HG03066 (cell line): ENCODE results near the gene CMTM8.
A peak's percentile ranks its signal among the peaks of the same experiment; 100 is the strongest.

Experiments used
- ATAC-seq: cut with Tn5 transposase; IDR thresholded peaks from one replicate; pipeline ENCODE4 v1.9.1; 2021; ENCODE audit warnings: low read depth; ENCODE audit not compliant: unreplicated experiment

The CMTM8 gene

DNA sequence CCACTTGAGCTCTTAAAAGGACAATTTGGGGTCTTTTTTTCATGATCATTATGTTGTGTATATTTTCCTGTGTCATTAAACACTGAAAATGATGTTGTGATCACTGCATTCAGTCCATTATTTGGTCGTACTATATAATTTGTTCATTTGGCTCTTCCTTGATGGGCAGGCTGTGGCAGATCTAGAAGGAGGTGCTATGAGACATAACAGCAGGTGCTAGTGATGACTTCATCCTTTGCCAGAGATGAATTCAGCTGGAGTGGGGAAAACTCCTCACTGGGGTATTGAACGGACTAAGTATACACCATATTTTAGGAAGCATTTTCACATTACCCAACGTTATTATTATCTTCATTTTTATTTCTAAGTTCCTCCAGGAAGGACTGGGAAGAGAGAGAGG is 165.2 kb downstream of the CMTM8 start:
- no peak for ATAC-seq

DNA sequence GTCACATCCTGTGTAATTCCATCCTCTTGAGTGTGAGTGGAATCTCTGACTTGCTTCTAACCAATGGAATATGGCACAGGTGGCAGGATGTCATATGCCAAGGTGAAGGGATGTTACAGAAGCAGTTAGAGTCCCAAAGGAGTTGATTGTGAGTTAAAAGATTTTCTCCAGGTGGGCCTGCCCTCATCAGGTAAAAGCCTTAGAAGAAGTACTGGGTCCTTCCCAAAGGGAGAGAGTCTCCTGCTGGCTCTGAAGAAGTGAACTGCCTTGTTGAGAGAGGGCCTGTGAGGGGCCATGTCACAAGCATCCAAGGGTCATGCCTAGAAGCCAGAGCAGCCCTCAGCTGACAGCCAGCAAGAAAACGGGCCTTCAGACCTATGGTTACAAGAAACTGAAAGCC is 166.2 kb downstream of the CMTM8 start:
- no peak for ATAC-seq

DNA sequence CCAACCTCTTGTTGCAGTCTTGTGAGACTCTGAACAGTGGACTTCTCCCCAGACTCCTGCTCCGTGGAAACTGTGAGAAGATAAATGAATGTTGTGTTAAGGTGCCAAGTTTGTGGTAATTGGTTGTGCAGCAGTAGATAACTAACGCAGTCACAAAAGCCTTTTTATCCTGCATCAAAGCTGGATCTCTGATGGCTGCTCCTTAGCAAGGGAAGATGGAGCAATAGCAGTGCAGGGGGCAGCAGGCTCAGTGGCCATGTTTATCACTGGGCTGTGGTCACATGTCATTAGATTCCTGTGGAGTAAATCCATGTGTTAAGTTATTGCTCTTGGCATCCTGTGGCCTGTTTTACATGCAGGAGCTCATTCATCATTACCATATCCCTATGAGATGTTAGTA is 166.7 kb downstream of the CMTM8 start:
- no peak for ATAC-seq

DNA sequence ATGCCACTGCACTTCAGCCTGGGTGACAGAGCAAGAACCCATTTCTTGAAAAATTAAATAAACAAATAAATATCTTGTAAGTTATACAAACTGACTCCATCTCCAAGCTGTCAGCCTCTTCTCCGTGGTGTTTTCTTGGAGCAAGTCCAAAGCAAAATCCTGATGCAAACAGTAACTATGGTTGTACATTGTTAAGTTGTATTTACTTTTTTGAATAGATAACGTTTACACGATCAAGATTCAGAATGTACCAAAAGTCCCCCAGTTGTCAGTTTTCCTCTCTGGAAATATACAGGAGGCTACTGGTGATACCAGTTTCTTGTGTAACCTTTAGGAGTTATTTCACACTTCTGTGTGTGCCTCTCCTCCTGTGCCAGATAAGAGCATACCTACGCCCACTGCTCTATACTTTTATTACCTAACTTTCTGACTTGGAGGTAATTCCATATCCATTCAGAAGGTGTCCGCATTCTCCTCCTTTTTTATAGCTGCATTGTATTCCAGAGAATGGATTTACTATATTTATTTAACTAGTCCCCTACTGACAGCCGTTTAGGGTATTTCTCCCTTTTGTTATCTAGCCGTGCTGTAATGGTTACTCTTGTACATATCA is 167.3 kb downstream of the CMTM8 start:
- ATAC-seq: no peak

DNA sequence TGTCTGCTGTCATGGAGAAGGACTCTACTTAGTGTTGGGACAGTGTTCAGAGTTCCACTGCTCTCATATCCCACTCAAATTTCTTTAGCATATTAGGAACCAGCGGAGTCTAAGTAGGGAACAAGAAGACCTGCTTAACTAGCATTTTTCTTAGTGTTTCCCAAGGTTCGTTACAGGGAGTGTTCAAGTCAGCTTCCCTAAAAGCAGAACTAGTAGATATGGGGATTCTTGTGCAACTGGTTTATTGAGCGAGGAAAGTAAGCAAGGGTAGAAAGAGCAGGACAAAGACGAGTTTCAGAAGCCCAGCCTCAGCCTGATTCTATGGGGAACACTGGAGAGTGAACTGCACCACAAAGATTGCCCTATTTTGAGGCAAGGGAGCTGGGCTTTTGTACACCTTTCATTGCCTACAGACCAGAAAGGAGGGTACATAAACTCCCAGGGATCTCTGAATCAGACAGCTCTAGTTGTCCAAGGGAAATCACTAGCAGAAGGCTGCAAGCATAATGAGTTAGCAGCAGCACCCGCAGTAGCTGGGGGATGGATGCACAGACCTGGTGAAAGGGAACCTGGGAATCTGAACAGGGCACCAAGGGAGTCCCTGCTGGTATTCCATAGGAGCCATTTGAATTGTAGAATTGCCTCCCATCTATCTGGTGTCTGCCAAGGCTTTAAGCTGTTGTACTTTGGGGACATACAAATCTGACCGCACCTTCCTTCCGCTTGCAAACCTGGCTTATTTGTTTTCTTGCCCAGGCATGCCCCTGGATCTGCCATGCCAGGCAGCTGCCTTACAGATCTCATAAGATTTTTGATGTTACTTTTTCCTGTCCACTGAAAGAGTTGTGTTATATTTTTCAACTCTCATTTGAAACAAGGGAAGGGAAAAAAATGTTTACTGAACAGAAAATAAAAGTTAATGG is 168.3 kb downstream of the CMTM8 start:
- no peak for ATAC-seq

DNA sequence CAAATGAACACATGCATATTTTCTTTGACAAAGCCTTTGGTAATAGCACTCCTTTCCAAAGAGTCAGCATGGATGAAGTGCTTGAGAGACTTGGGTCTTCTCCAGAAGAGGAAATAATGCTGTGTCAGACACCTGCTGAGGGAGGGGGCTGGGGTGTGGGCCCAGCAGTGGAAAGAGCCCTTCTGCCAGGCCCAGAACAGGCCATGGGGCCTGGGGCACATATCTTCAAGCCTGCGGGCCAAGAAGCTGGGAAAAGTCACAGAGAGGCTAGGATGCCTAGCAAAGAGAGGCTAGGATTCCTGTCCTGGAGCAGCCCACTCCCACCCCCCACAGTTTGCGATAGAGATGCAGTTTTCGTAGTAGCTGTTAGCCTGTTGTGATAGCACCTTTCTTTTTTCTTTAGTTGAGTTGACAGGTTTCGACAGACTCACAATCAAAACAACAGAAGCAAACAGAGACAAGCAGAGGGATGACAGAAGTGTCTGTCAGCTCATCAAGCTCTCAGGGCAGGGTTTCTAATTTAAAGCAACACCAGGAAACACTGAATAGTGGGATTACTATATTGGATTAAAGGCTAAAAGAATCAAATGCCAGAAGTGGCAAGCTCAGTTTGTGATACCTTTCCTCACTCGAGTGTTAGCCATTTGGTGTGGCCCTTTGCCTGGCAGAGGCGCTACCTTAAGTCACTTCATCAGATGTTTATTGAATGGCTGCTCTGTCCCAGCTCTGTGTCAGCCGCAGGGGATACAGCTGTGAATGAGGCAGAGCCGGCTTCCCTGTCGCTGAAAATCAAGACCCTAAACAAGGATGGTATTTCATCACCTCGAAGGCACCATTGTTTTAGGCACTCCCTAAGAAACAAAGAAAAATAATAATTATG is 172.1 kb downstream of the CMTM8 start:
- no peak for ATAC-seq

DNA sequence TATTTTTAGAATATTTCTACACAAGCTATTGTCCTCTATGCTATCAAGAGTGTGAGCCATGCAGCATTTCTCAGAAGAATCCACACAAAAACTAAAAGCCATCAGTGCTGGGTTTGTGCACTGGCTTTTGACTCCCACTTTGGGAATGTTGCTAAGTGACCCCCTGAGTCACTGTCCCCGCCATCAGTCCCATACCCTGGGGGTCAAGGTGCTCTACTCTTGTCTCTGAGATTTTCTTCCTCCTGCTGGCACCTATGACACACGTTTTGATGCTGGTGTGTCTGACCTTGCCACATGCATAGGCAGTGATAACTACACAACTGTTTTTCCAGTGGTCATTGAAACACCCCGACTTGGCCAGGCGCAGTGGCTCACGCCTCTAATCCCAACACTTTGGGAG is 173.0 kb downstream of the CMTM8 start:
- ATAC-seq: no peak

DNA sequence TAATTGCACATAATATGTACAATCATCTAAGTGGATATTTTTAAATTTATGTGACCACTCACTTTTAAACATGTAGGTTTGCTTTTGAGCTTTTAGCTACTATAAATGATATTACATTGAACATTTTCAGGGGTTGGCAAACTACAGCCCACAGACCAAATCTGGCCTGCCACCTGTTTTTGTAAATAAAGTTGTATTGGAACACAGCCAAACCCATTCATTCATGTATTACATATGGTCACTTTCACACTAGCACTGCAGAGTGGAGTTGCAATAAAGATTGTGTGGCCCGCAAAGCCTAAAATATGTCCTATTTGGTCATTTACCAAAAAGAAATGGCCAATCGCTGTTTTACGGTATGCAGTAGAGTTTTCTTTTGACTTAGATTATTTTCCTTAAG is 174.4 kb downstream of the CMTM8 start:
- no peak for ATAC-seq

DNA sequence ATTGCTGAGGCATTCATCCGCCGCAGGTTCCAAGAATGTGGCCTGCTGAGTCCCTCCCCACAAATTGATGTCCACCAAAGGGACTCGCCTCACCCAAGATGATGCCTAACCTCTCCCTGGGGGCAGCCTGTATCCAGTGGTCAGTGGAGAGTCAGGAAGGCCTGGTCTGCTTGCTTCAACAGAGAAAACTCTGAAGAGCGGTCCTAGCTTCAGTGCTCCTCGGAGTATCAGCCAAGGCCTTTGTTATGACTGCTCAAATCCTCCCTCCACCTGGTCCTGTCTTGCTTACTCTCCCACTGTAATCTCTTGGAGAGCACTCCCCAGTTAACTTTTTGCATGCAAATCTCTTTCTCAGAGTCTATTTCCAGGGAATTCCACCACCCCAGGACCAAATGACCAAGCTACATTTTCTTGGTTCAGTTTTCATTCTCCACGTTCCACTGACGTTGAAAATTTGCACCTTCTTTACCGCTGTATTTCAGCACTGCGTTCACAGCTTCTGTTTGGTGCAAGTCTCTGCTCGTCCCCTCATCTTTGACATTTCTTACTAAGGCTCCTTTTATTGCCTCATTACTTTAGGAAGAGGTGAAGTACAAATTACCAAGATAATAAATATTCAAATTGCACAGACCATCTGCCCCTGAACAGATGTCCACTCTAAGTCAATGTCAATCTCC is 175.5 kb downstream of the CMTM8 start:
- no peak for ATAC-seq

DNA sequence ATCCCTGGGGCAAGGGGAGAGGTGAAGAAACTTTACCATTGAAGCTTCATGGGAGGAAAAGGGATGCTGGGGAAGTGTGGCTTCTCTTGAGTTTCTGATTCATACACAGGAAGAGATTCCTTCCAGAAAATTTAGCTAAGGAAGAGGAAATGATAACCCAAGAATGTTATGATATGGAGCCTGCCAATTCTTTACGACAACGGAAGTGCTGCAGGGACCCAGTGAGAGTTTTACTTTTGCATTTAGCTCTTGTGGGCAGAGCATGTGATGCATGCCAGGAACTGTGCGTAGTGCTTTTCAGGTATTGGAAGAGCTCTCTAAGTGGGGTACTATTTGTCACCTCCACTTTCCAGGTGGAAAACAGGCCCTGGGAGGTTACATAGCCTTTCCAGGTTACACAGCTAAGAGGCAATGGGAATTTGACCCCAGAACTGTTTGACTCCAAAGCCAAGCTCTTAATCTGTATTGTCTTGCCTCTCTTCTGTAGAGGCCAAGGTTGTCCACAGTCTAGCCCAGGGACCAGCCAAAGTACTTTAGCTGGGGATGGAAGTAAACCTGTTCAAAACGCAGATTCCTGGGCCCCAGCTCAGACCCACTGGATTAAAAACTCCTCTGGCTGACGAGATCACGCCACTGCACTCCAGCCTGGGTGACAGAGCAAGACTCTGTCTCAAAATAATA is 176.2 kb downstream of the CMTM8 start:
- peak; percentile 73 for ATAC-seq

DNA sequence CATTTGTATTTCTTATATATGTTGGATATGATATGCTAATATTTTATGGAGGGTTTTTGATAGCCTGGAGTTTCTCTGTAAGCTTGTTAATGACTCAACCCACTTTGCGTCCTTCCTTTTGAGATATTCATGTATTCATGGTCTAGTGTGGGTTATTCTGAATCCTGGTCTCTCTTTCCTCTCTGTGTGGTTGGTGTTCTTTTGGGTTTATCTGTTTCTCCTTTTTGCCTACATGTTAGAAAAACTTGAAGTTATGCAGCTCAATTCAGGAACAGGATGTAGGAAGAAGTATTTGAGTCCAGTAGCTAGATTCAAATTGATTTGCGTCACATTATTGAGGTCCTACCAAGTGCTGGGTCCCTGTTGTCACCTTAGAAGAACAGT is 181.3 kb downstream of the CMTM8 start:
- ATAC-seq: no peak
